T-helper 1 cell treated with Interleukin-12 subunit alpha and Interleukin-12 subunit beta and Interleukin-4 antibody, amounts not matched to agents 30 ng/mL and 1 ng/mL, for 36 hours (primary cell): ENCODE results near the gene TMEM140. TPM values are rescaled to one million over a fixed set of nuclear protein-coding genes. Genes with fewer than 3 reads are reported as not detected.
"Not testable (repeated sequence)": the region's sequence is repeated elsewhere in the genome, so short reads cannot be mapped to it uniquely, and the experiment has no call there.

Experiments
- intact Hi-C: fragments of 100-400 bp; cut with micrococcal nuclease; formaldehyde crosslinking; loops from one replicate; pipeline ENCODE4 v1.15.1; 2024
- total RNA-seq: library from RNA; stranded (reverse); gene quantifications from 2 replicates; pipeline ENCODE4 v1.2.3, GENCODE V29; 2022

TMEM140 gene
- total RNA-seq, 1 donor from 2014 or later = 27.0 TPM

GRCh38 chr7:135171581-135172291, 23.9 kb downstream of the TMEM140 start:
- intact Hi-C loops = loop anchor here (2.0 kb wide), 3 partner anchors 339 to 535 kb away; partner anchors contain the start of gene CNOT4

- intact Hi-C loops = not testable (repeated sequence)
Observed at GRCh38 chr7:135173916-135174315, 26.0 kb downstream of the TMEM140 start.

GRCh38 chr7:135174941-135175340, 27.1 kb downstream of the TMEM140 start:
- intact Hi-C loops = no loop called here

- intact Hi-C loops = no loop called here
Observed at GRCh38 chr7:135175931-135176330, 28.1 kb downstream of the TMEM140 start.

- intact Hi-C loops = no loop called here
Observed at GRCh38 chr7:135177028-135177696, 29.3 kb downstream of the TMEM140 start.

GRCh38 chr7:135178364-135178763, 30.5 kb downstream of the TMEM140 start:
- intact Hi-C loops = no loop called here

GRCh38 chr7:135179321-135179925, 31.6 kb downstream of the TMEM140 start:
- intact Hi-C loops = no loop called here

- intact Hi-C loops = no loop called here
Observed at GRCh38 chr7:135180122-135180521, 32.2 kb downstream of the TMEM140 start.

GRCh38 chr7:135181261-135181928, 33.5 kb downstream of the TMEM140 start:
- intact Hi-C loops = no loop called here

- intact Hi-C loops = no loop called here
Observed at GRCh38 chr7:135181929-135182678, 34.2 kb downstream of the TMEM140 start.

- intact Hi-C loops = no loop called here
Observed at GRCh38 chr7:135183478-135183877, 35.6 kb downstream of the TMEM140 start.

GRCh38 chr7:135184254-135184841, 36.5 kb downstream of the TMEM140 start:
- intact Hi-C loops = no loop called here

- intact Hi-C loops = no loop called here
Observed at GRCh38 chr7:135185471-135186260, 37.8 kb downstream of the TMEM140 start.

GRCh38 chr7:135186261-135186540, 38.3 kb downstream of the TMEM140 start:
- intact Hi-C loops = no loop called here

GRCh38 chr7:135186841-135187253, 39.0 kb downstream of the TMEM140 start:
- intact Hi-C loops = no loop called here

GRCh38 chr7:135188298-135188984, 40.6 kb downstream of the TMEM140 start:
- intact Hi-C loops = no loop called here

GRCh38 chr7:135189221-135189662, 41.4 kb downstream of the TMEM140 start:
- intact Hi-C loops = no loop called here

- intact Hi-C loops = no loop called here
Observed at GRCh38 chr7:135189961-135190360, 42.1 kb downstream of the TMEM140 start.

GRCh38 chr7:135190703-135191102, 42.8 kb downstream of the TMEM140 start:
- intact Hi-C loops = no loop called here
